Measurements from ENCODE around the gene LRRC2. TPM values are rescaled to one million over a fixed set of nuclear protein-coding genes. Genes with fewer than 3 reads are reported as not detected.
A peak's percentile ranks its signal among the peaks of the same experiment; 100 is the strongest.

Gene LRRC2
- total and polyA plus RNA-seq, 9 donors: 3.9 to 9.3 (median 6.2) TPM

DNA sequence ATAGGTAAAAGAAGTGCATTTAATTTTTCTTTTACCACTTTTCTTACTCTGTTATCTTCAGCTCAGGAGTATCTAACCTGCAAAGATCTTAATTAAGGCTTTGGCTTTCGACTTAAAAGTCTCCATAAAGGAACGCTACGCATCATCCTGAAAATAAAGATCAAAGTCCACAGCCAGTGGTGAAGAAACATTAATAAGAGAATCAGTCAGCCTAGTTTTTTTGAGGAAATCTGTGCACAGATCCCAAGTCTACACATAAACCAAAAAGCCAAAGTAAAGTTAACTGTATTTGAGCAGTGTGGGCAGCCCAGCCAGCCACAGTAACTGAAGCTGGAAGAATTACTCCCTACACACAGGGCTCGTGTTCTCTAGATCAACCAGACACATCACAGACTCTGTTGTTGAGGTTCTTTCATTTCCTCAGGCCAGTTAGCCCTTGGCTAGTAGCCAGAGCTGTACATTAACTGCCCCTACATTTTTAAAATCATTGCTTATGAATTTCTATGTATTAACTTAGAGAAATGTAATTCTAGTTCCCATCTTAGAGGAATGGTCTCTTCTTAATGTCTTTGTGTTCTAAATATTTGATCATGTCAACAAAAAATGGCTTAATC lies 6.9 kb downstream of the LRRC2 start:
- TF ChIP-seq, protein P1, sequence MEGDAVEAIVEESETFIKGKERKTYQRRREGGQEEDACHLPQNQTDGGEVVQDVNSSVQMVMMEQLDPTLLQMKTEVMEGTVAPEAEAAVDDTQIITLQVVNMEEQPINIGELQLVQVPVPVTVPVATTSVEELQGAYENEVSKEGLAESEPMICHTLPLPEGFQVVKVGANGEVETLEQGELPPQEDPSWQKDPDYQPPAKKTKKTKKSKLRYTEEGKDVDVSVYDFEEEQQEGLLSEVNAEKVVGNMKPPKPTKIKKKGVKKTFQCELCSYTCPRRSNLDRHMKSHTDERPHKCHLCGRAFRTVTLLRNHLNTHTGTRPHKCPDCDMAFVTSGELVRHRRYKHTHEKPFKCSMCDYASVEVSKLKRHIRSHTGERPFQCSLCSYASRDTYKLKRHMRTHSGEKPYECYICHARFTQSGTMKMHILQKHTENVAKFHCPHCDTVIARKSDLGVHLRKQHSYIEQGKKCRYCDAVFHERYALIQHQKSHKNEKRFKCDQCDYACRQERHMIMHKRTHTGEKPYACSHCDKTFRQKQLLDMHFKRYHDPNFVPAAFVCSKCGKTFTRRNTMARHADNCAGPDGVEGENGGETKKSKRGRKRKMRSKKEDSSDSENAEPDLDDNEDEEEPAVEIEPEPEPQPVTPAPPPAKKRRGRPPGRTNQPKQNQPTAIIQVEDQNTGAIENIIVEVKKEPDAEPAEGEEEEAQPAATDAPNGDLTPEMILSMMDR (IDR thresholded peaks at IDR 0.05): no peak
- no peak for TF ChIP-seq EP300 (IDR thresholded peaks at IDR 0.05)
- no peak for TF ChIP-seq POLR2A (IDR thresholded peaks at IDR 0.05)
- Histone ChIP-seq H3K4me3 (no peak overlapping the region), H3K27ac (no peak overlapping the region), H3K36me3 (no peaks in the 10 kb centered on the region), H3K27me3 (no peaks in the 10 kb centered on the region), H3K4me1 (ENCODE audit: insufficient read depth) (no peaks in the 10 kb centered on the region), H3K9me3 (no peaks in the 10 kb centered on the region)
- intact Hi-C loops (cut with DNase I): loop anchor here in 1 of 4 donors (5.0 kb wide), 1 partner anchor 472 kb away; no protein-coding TSS in a partner anchor
- DNase-seq: no peak
- WGBS, 3 donors: 57 to 61% (median 59%) methylated on average over 4 of the region's 4 CpGs

DNA sequence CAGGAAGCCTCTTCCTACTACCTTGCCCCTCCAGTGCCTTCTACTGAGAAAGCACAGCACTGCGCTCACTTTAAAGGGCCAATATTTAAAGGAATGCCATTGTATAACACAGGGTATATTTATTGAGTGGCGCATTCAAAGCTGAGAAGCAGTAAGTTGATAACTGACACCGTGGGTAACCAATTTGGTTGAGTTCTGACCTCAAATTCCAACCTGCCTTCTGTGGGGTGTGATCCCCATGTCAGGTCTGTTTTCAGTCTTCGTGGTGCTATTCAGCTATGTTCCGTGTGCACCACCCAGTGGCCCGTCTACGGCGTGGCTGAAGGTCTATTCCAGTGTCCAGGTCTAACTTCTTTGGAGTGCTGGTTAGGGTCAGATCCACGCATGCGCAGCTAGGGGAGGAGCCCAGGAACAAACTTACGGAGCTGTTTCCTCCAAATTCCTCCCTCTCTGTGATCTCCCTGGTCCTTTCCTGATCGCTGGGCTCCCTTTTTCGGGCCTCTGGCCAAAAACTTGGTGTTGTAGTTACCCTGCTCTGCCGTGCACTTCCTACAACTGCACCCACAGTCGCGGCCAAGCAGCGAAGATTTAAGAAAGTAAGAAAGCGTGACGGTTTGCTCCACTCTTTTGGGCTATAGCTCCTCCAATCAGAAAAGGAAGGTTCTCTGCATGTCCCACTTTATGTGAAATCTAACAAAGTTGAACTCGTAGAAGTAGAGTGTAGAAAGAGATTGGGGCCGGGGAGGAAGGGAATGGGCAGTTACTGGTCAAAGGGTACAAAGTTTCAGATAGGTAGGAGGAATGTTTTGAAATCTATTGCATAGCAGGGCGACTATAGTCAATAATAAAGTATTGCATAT lies 7.7 kb downstream of the LRRC2 start:
- peak overlapping the region; percentile 21 for H3K4me3 ChIP-seq
- no peak for TF ChIP-seq POLR2A (IDR thresholded peaks at IDR 0.05)
- TF ChIP-seq, protein P1 (IDR thresholded peaks at IDR 0.05): peak in 1 of 3 donors; percentile 35
- TF ChIP-seq EP300 (IDR thresholded peaks at IDR 0.05): no peak
- H3K36me3 ChIP-seq: no peaks in the 10 kb centered on the region
- peak; percentile 81 to 87 (median 84) for DNase-seq
- no peaks in the 10 kb centered on the region for H3K4me1 ChIP-seq (ENCODE audit: insufficient read depth)
- H3K27ac ChIP-seq: peak overlapping the region in 1 of 2 donors; percentile 4
- no peaks in the 10 kb centered on the region for H3K9me3 ChIP-seq
- 15 to 41% (median 21%) methylated on average over 22 of the region's 22 CpGs for WGBS, 3 donors
- intact Hi-C loops (cut with DNase I): loop anchor here in 1 of 4 donors (5.0 kb wide), 1 partner anchor 471 kb away; no protein-coding TSS in a partner anchor
- H3K27me3 ChIP-seq: no peaks in the 10 kb centered on the region

DNA sequence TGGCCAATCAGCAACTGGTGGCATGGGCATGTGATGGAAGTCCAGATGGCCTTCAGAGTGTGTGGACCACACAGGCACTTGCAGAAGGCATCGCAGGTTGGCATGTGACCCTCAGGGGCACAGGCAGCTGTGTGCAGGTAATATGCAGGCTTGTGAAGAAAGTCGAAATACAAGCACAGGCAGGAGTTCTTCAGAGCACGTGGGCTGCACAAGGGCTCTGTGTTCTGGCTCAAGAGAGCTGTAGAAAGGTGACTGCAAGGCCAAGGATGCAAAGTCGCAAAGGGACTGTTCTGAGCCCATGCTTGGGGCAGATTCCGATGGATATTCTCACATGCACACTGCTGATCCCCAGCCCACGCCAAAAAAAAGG lies 8.3 kb downstream of the LRRC2 start:
- DNase-seq: no peak
- Histone ChIP-seq H3K9me3 (no peaks in the 10 kb centered on the region), H3K27me3 (no peaks in the 10 kb centered on the region), H3K4me3 (no peak overlapping the region), H3K36me3 (no peaks in the 10 kb centered on the region), H3K27ac (no peak overlapping the region), H3K4me1 (ENCODE audit: insufficient read depth) (no peaks in the 10 kb centered on the region)
- no peak for TF ChIP-seq POLR2A (IDR thresholded peaks at IDR 0.05)
- TF ChIP-seq, protein P1 (IDR thresholded peaks at IDR 0.05): no peak
- no peak for TF ChIP-seq EP300 (IDR thresholded peaks at IDR 0.05)
- intact Hi-C loops (cut with DNase I): loop anchor here in 1 of 4 donors (5.0 kb wide), 1 partner anchor 470 kb away; no protein-coding TSS in a partner anchor
- WGBS, 3 donors: 66 to 79% (median 69%) methylated on average over 6 of the region's 6 CpGs

DNA sequence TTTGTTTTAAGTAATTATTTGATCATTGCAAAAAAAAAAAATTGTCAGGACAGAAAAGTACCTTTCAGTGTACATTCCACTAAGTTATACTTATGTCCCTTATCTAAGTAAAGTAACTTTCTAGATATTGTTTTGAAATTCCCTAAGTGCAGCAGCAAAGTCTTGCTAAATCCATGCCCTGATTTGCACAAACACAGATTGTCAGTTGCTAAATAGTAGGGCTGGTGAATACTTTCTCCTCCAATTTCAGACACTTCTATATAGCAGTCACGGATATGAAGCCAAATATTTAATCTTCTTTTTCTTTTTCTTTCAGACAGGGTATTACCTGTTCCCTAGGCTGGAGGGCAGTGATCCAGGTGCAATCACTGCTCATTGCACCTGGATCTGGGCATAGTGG lies 12.9 kb downstream of the LRRC2 start:
- no peaks in the 10 kb centered on the region for H3K36me3 ChIP-seq
- DNase-seq: no peak
- H3K27me3 ChIP-seq: no peaks in the 10 kb centered on the region
- TF ChIP-seq EP300 (IDR thresholded peaks at IDR 0.05): no peak
- TF ChIP-seq, protein P1 (IDR thresholded peaks at IDR 0.05): no peak
- no peak for TF ChIP-seq POLR2A (IDR thresholded peaks at IDR 0.05)
- intact Hi-C loops (cut with DNase I): no loop called here
- no peak overlapping the region for H3K4me3 ChIP-seq
- H3K27ac ChIP-seq: no peak overlapping the region
- no peaks in the 10 kb centered on the region for H3K4me1 ChIP-seq (ENCODE audit: insufficient read depth)
- no peaks in the 10 kb centered on the region for H3K9me3 ChIP-seq
- 0 to 5% (median 0%) methylated on average over 1 of the region's 1 CpG for WGBS, 3 donors
